Osteoblast (primary cell): ENCODE results near the gene PRKAG2. TPM values are rescaled to one million over a fixed set of nuclear protein-coding genes. Genes with fewer than 3 reads are reported as not detected.

ENCODE experiments used
- DNase-seq: peaks from one replicate; pipeline ENCODE4 v3.0.0; 2011; ENCODE audit warnings: low spot score, mixed read lengths; ENCODE audit not compliant: insufficient read length; ENCODE audit errors: missing footprints
- H2AFZ ChIP-seq: 2 replicates; pipeline ENCODE4 v1.6.0; 2011; ENCODE audit warnings: mild to moderate bottlenecking, low read length
- H3K27ac ChIP-seq: 2 replicates; pipeline ENCODE4 v1.5.1; 2011; ENCODE audit warnings: mild to moderate bottlenecking, low read depth, low read length, moderate library complexity
- H3K27me3 ChIP-seq: 2 replicates; pipeline ENCODE4 v1.6.0; 2012; ENCODE audit warnings: mild to moderate bottlenecking, control low read depth, inconsistent platforms, low read length, moderate library complexity; ENCODE audit not compliant: insufficient read depth
- H3K36me3 ChIP-seq: 2 replicates; pipeline ENCODE4 v1.5.1; 2011; ENCODE audit warnings: mild to moderate bottlenecking, low read length, control low read depth, moderate library complexity; ENCODE audit not compliant: insufficient read depth
- H3K4me1 ChIP-seq: 2 replicates; pipeline ENCODE4 v1.5.1; 2011; ENCODE audit warnings: mild to moderate bottlenecking, low read length, control low read depth, moderate library complexity; ENCODE audit not compliant: insufficient read depth
- H3K4me2 ChIP-seq: 2 replicates; pipeline ENCODE4 v1.6.0; 2011; ENCODE audit warnings: mild to moderate bottlenecking, low read length; ENCODE audit not compliant: insufficient read depth
- H3K4me3 ChIP-seq: fragments of 200-600 bp; sonication (generic); 3 replicates; pipeline ENCODE4 v1.5.1; 2012; ENCODE audit warnings: mild to moderate bottlenecking, low read length, inconsistent platforms; ENCODE audit not compliant: insufficient read depth
- H3K79me2 ChIP-seq: 2 replicates; pipeline ENCODE4 v1.6.0; 2012; ENCODE audit warnings: mild to moderate bottlenecking, low read length, control low read depth, inconsistent platforms; ENCODE audit not compliant: insufficient read depth
- H3K9me3 ChIP-seq: 2 replicates; pipeline ENCODE4 v1.5.1; 2011; ENCODE audit warnings: low read depth, low read length, control low read depth
- H4K20me1 ChIP-seq: 2 replicates; pipeline ENCODE4 v1.6.0; 2012; ENCODE audit warnings: mild to moderate bottlenecking, low read length, control low read depth; ENCODE audit not compliant: insufficient read depth
- CTCF ChIP-seq: IDR thresholded peaks from 2 replicates; pipeline ENCODE4 v1.5.1; 2011; ENCODE audit warnings: mild to moderate bottlenecking, low read depth, low read length, moderate library complexity; ENCODE audit errors: extremely low read depth
- total RNA-seq: library from RNA; depleted of rRNA; stranded (reverse); fragments of >200 nt; gene quantifications from 2 replicates; pipeline ENCODE4 v1.2.3, GENCODE V29; 2012

The PRKAG2 gene
- total RNA-seq, 1 donor = 20.6 TPM

- Histone ChIP-seq H2AFZ (no peak overlapping the region), H4K20me1 (no peaks in the 10 kb centered on the region), H3K4me1 (peaks cover 11% of the 10 kb centered on the region), H3K27ac (no peak overlapping the region), H3K79me2 (peaks cover 27% of the 10 kb centered on the region), H3K36me3 (no peaks in the 10 kb centered on the region), H3K9me3 (no peaks in the 10 kb centered on the region), H3K4me3 (no peak overlapping the region), H3K27me3 (no peaks in the 10 kb centered on the region), H3K4me2 (no peak overlapping the region)
- no peak for TF ChIP-seq CTCF
- no peak for DNase-seq
Observed at GRCh38 chr7:151633516-151633812, 243.5 kb downstream of the PRKAG2 start.

GRCh38 chr7:151632750-151633515, 244.0 kb downstream of the PRKAG2 start:
- peak; percentile 55 for DNase-seq
- H4K20me1 ChIP-seq = no peaks in the 10 kb centered on the region
- H3K4me2 ChIP-seq = peak overlapping the region; percentile 71

GRCh38 chr7:151631953-151632749, 244.8 kb downstream of the PRKAG2 start:
- H3K4me2 ChIP-seq = peak overlapping the region; percentile 91
- H3K27ac ChIP-seq = peak overlapping the region; percentile 55
- H3K4me1 ChIP-seq = peaks cover 11% of the 10 kb centered on the region
- H2AFZ ChIP-seq = peak overlapping the region; percentile 79
- TF ChIP-seq CTCF = peak; percentile 4
- peak; percentile 96 for DNase-seq
- no peaks in the 10 kb centered on the region for H3K9me3 ChIP-seq
- H3K27me3 ChIP-seq = no peaks in the 10 kb centered on the region
- H3K4me3 ChIP-seq = peak overlapping the region; percentile 79
- H3K79me2 ChIP-seq = peaks cover 39% of the 10 kb centered on the region
- H4K20me1 ChIP-seq = no peaks in the 10 kb centered on the region
- peaks cover 2% of the 10 kb centered on the region for H3K36me3 ChIP-seq

More at GRCh38 chr7:151632750-151633515, 244.0 kb downstream of the PRKAG2 start:
- H3K27me3 ChIP-seq = no peaks in the 10 kb centered on the region
- TF ChIP-seq CTCF = no peak
- H3K4me1 ChIP-seq = peaks cover 11% of the 10 kb centered on the region
- peak overlapping the region; percentile 79 for H2AFZ ChIP-seq
- H3K27ac ChIP-seq = peak overlapping the region; percentile 13
- peak overlapping the region; percentile 69 for H3K4me3 ChIP-seq
- H3K79me2 ChIP-seq = peaks cover 32% of the 10 kb centered on the region
- peaks cover 2% of the 10 kb centered on the region for H3K36me3 ChIP-seq
- H3K9me3 ChIP-seq = no peaks in the 10 kb centered on the region

GRCh38 chr7:151631570-151631952, 245.4 kb downstream of the PRKAG2 start:
- no peaks in the 10 kb centered on the region for H4K20me1 ChIP-seq
- peak; percentile 11 for TF ChIP-seq CTCF
- H3K36me3 ChIP-seq = peaks cover 2% of the 10 kb centered on the region
- peak; percentile 71 for DNase-seq
- H3K4me1 ChIP-seq = peaks cover 11% of the 10 kb centered on the region
- H2AFZ ChIP-seq = peak overlapping the region; percentile 35
- no peaks in the 10 kb centered on the region for H3K27me3 ChIP-seq
- H3K79me2 ChIP-seq = peaks cover 45% of the 10 kb centered on the region
- H3K4me3 ChIP-seq = peak overlapping the region; percentile 79
- H3K27ac ChIP-seq = peak overlapping the region; percentile 55
- H3K9me3 ChIP-seq = no peaks in the 10 kb centered on the region
- peak overlapping the region; percentile 91 for H3K4me2 ChIP-seq
